ENCODE measurements around the gene ALDH16A1. TPM values are rescaled to one million over a fixed set of nuclear protein-coding genes. Genes with fewer than 3 reads are reported as not detected.

Gene ALDH16A1
- total RNA-seq, 1 experiment from 2014 or later, result 11.0 TPM

- Histone ChIP-seq H3K4me3 (no peak overlapping the region), H3K27ac (no peak overlapping the region), H3K27me3 (no peaks in the 10 kb centered on the region), H3K4me1 (no peaks in the 10 kb centered on the region), H3K9me3 (replicated peaks) (no peaks in the 10 kb centered on the region), H3K36me3 (no peaks in the 10 kb centered on the region)
- DNase-seq, result peak; percentile 45 to 50
Observed at GRCh38 chr19:49475995-49476880, 23.2 kb downstream of the ALDH16A1 start.

DNA sequence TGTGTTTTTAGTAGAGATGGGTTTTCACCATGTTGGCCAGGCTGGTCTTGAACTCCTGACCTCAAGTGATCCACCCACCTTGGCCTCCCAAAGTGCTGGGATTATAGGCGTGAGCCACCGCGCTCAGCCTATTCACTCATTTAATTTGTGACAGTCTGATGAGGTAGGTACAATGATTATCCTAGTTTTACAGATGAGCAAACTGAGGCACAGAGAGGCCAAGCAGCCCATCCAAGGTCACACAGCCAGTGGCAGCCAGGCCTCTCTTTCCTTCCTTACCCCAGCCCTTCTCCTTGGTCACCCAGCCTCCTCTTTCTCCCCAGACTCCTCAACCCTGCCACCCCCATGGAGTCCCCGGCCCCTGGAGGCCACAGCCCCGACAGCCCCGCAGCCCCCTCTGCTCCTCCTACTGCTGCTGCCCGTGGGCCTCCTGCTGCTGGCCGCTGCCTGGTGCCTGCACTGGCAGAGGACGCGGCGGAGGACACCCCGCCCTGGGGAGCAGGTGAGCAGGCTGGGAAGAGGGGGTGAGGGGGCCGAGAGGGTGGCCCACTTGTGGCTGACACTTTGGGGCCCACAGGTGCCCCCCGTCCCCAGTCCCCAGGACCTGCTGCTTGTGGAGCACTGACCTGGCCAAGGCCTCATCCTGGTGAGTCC, 27.1 kb downstream of the ALDH16A1 start:
- H3K4me3 ChIP-seq, result no peak overlapping the region
- no peaks in the 10 kb centered on the region for H3K36me3 ChIP-seq
- H3K27me3 ChIP-seq, result no peaks in the 10 kb centered on the region
- DNase-seq, result no peak
- H3K27ac ChIP-seq, result no peak overlapping the region
- no peaks in the 10 kb centered on the region for H3K4me1 ChIP-seq
- H3K9me3 ChIP-seq (replicated peaks), result no peaks in the 10 kb centered on the region

GRCh38 chr19:49481020-49481683, 28.1 kb downstream of the ALDH16A1 start:
- no peak overlapping the region for H3K27ac ChIP-seq

GRCh38 chr19:49486232-49486631, 33.2 kb downstream of the ALDH16A1 start:
- Histone ChIP-seq H3K27ac (no peak overlapping the region), H3K4me3 (no peak overlapping the region), H3K27me3 (no peaks in the 10 kb centered on the region), H3K36me3 (peaks cover 38% of the 10 kb centered on the region), H3K4me1 (peaks cover 8% of the 10 kb centered on the region; the same call in 1 of the 2 replicates), H3K9me3 (replicated peaks) (no peaks in the 10 kb centered on the region)
- no peak for DNase-seq

More at GRCh38 chr19:49481020-49481683, 28.1 kb downstream of the ALDH16A1 start:
- H3K4me1 ChIP-seq, result no peaks in the 10 kb centered on the region
- no peaks in the 10 kb centered on the region for H3K36me3 ChIP-seq
- H3K27me3 ChIP-seq, result no peaks in the 10 kb centered on the region
- DNase-seq, result no peak
- no peaks in the 10 kb centered on the region for H3K9me3 ChIP-seq (replicated peaks)
- no peak overlapping the region for H3K4me3 ChIP-seq

- Histone ChIP-seq H3K27ac (peak overlapping the region; percentile 13; the same call in 1 of the 2 replicates), H3K27me3 (no peaks in the 10 kb centered on the region), H3K4me1 (peaks cover 8% of the 10 kb centered on the region; the same call in 1 of the 2 replicates), H3K36me3 (peaks cover 43% of the 10 kb centered on the region), H3K4me3 (peak overlapping the region; percentile 19; the same call in 1 of the 2 replicates), H3K9me3 (replicated peaks) (no peaks in the 10 kb centered on the region)
- no peak for DNase-seq
Observed at GRCh38 chr19:49486710-49487276, 33.8 kb downstream of the ALDH16A1 start.

GRCh38 chr19:49487277-49488045, 34.4 kb downstream of the ALDH16A1 start, which contains the start of gene RPL13A:
Gene RPL13A, plus strand, starts transcription at chr19:49487608. Its CDS starts 22 bp downstream, at chr19:49487630.
- peak within 1 kb of the TSS; percentile 89 for H3K27ac ChIP-seq
- peak; percentile 99 to 100 for DNase-seq
- no peaks in the 10 kb centered on the region for H3K27me3 ChIP-seq
- peaks cover 50% of the 10 kb centered on the region for H3K36me3 ChIP-seq
- H3K4me3 ChIP-seq, result peak within 1 kb of the TSS; percentile 92
- H3K4me1 ChIP-seq, result peaks cover 8% of the 10 kb centered on the region; the same call in 1 of the 2 replicates
- no peaks in the 10 kb centered on the region for H3K9me3 ChIP-seq (replicated peaks)

GRCh38 chr19:49488046-49488862, 35.2 kb downstream of the ALDH16A1 start:
- no peaks in the 10 kb centered on the region for H3K27me3 ChIP-seq
- peaks cover 58% of the 10 kb centered on the region for H3K36me3 ChIP-seq
- peak in 1 of 2 experiments; percentile 29 for DNase-seq
- H3K4me3 ChIP-seq, result peak overlapping the region; percentile 92
- H3K9me3 ChIP-seq (replicated peaks), result no peaks in the 10 kb centered on the region
- H3K4me1 ChIP-seq, result peaks cover 8% of the 10 kb centered on the region; the same call in 1 of the 2 replicates
- H3K27ac ChIP-seq, result peak overlapping the region; percentile 89

DNA sequence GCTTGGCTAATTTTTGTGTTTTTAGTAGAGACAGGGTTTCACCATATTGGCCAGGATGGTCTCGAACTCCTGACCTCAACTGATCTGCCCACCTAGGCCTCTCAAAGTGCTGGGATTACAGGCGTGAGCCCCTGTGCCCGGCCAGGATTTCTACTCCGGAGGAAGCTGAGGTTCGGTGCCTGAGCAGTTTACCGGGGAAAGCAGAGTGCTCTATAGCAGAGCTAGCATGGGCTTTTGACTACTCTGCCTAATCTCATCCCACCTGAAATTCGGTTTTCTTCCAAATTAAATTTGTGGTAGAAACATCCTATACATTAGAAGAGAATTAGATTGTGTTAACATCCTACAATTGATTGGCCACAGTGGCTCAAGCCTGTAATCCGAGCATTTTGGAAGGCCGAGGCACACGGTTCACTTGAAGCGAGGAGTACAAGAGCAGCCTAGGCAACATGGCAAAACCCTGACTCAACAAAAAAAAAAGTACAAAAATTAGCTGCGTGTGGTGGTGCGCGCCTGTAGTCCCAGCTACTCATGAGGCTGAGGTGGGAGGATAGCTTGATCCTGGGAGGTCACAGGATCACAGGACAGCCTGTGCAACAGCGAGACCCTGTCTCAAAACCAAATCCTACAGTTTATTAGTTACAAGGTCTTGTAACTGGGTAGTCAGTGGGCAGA, 36.0 kb downstream of the ALDH16A1 start:
- Histone ChIP-seq H3K27ac (peak overlapping the region; percentile 89), H3K27me3 (no peaks in the 10 kb centered on the region), H3K9me3 (replicated peaks) (no peaks in the 10 kb centered on the region), H3K4me1 (peaks cover 8% of the 10 kb centered on the region; the same call in 1 of the 2 replicates), H3K36me3 (peaks cover 61% of the 10 kb centered on the region), H3K4me3 (peak overlapping the region; percentile 92)
- DNase-seq, result no peak

DNA sequence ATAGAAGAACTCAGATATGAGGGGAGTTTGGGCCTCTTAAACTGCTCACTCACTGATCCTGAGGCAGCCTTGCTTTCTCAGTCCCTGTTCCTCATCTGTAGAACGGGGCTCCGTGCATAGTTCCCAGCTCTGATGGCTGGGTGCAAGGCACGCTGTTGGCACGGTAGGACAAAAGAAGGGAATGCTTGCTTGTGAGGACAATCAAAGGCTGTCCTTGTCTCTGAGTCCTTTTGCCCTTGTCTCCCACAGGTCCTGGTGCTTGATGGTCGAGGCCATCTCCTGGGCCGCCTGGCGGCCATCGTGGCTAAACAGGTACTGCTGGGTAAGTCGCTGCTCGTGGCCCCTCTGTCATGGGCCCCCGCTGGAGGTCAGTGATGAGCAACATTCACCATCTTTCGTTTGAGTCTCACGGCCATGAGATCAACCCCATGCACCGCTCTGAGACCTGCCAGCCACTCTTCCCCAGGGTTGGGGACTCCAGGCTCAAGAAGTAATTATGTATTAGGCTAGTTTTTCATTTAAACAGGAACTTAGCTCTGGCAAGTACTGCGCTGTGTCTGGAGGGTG, 36.7 kb downstream of the ALDH16A1 start:
- DNase-seq, result no peak
- peaks cover 8% of the 10 kb centered on the region; the same call in 1 of the 2 replicates for H3K4me1 ChIP-seq
- peaks cover 61% of the 10 kb centered on the region for H3K36me3 ChIP-seq
- H3K9me3 ChIP-seq (replicated peaks), result no peaks in the 10 kb centered on the region
- no peaks in the 10 kb centered on the region for H3K27me3 ChIP-seq
- H3K4me3 ChIP-seq, result peak overlapping the region; percentile 92
- peak overlapping the region; percentile 89 for H3K27ac ChIP-seq

- Histone ChIP-seq H3K4me3 (no peak overlapping the region), H3K27me3 (no peaks in the 10 kb centered on the region), H3K4me1 (peaks cover 8% of the 10 kb centered on the region; the same call in 1 of the 2 replicates), H3K9me3 (replicated peaks) (no peaks in the 10 kb centered on the region), H3K27ac (no peak overlapping the region), H3K36me3 (peaks cover 61% of the 10 kb centered on the region)
- no peak for DNase-seq
Observed at GRCh38 chr19:49490287-49491029, 37.4 kb downstream of the ALDH16A1 start.

- no peak for DNase-seq
- peaks cover 61% of the 10 kb centered on the region for H3K36me3 ChIP-seq
- H3K9me3 ChIP-seq (replicated peaks), result no peaks in the 10 kb centered on the region
- no peak overlapping the region for H3K27ac ChIP-seq
- peaks cover 8% of the 10 kb centered on the region; the same call in 1 of the 2 replicates for H3K4me1 ChIP-seq
- no peaks in the 10 kb centered on the region for H3K27me3 ChIP-seq
- no peak overlapping the region for H3K4me3 ChIP-seq
Observed at GRCh38 chr19:49491030-49491803, 38.2 kb downstream of the ALDH16A1 start.

Data from SJCRH30 (cell line).